GM12878 (cell line): Measurements from ENCODE around the gene AKR1C1. TPM values are rescaled to one million over a fixed set of nuclear protein-coding genes. Genes with fewer than 3 reads are reported as not detected.

Experiments used
- ATAC-seq: fragments of 200-7000 bp; cut with Tn5 transposase; 3 replicates; pipeline ENCODE4 v1.9.1; 2020; ENCODE audit warnings: mild to moderate bottlenecking, moderate library complexity
- BruUV-seq: library from RNA; stranded (reverse); fragments of 400-500 nt; replicated peaks from 2 replicates; lab custom pipeline; 2021; lab: Mats Ljungman, UMichigan
- CTCF ChIA-PET: fragments of 300-600 bp; sonication (Branson Sonifier 250); formaldehyde crosslinking; extraction: SDS; loops from one replicate; lab custom pipeline; 2021; ENCODE audit warnings: inconsistent platforms; lab: Yijun Ruan, JAX
- POLR2A ChIA-PET: fragments of 350-600 bp; formaldehyde crosslinking; extraction: SDS; loops from one replicate; lab custom pipeline; 2021; ENCODE audit warnings: inconsistent platforms; lab: Charles Lee
- RAD21 ChIA-PET: fragments of 300-600 bp; sonication (Branson Sonifier 250); formaldehyde crosslinking; loops from one replicate; lab custom pipeline; 2023; ENCODE audit warnings: antibody characterized with exemption; ENCODE audit not compliant: unreplicated experiment; lab: Charles Lee
- SMC1A ChIA-PET: fragments of 300-600 bp; sonication (Branson Sonifier 250); formaldehyde crosslinking; loops from one replicate; lab custom pipeline; 2023; ENCODE audit not compliant: unreplicated experiment, uncharacterized antibody; lab: Charles Lee
- DNase-seq: peaks from one replicate; pipeline ENCODE4 v3.0.0-alpha.2; 2011; ENCODE audit warnings: low read depth, low spot score
- FAIRE-seq: peaks from 3 replicates; lab custom pipeline; 2011; peaks lifted over from hg19 to GRCh38; lab: Jason Lieb, UNC
- H2AFZ ChIP-seq: 2 replicates; pipeline ENCODE4 v1.6.0; 2011; ENCODE audit warnings: low read depth, low read length, control low read depth; ENCODE audit not compliant: control insufficient read depth
- H3K27ac ChIP-seq: 2 replicates; pipeline ENCODE4 v1.5.1; 2011; ENCODE audit warnings: control low read depth; ENCODE audit not compliant: control insufficient read depth, insufficient read depth
- H3K27me3 ChIP-seq, 2 experiments: replicated peaks in 1 of 2; 2 replicates each; pipeline versions ENCODE4 v1.6.0 to v1.6.1; 2011; ENCODE audit warnings: low read length in 1 of 2; ENCODE audit not compliant: control insufficient read depth in 2 of 2, insufficient read depth in 2 of 2
- H3K36me3 ChIP-seq, 2 experiments: 2 replicates each; pipeline ENCODE4 v1.5.1; 2011; ENCODE audit warnings: low read length in 1 of 2; ENCODE audit not compliant: control insufficient read depth in 2 of 2, insufficient read depth in 2 of 2
- H3K4me1 ChIP-seq: 2 replicates; pipeline ENCODE4 v1.6.1; 2011; ENCODE audit warnings: mild to moderate bottlenecking, low read length, moderate library complexity, mixed read lengths; ENCODE audit not compliant: control insufficient read depth, insufficient read depth
- H3K4me2 ChIP-seq: 2 replicates; pipeline ENCODE4 v1.6.0; 2011; ENCODE audit warnings: control low read depth; ENCODE audit not compliant: control insufficient read depth, insufficient read depth
- H3K4me3 ChIP-seq: fragments of 200-600 bp; sonication (generic); 2 replicates; pipeline ENCODE4 v1.5.1; 2016
- H3K79me2 ChIP-seq: 2 replicates; pipeline ENCODE4 v1.6.0; 2011; ENCODE audit warnings: low read length; ENCODE audit not compliant: control insufficient read depth, insufficient read depth
- H3K9ac ChIP-seq: 2 replicates; pipeline ENCODE4 v1.8.0; 2011; ENCODE audit warnings: low read length, control low read depth, mixed read lengths; ENCODE audit not compliant: control insufficient read depth, insufficient read depth
- H3K9me3 ChIP-seq: replicated peaks from 3 replicates; pipeline ENCODE4 v1.5.1; 2011; ENCODE audit warnings: mild to moderate bottlenecking, low read length; ENCODE audit not compliant: control insufficient read depth, insufficient read depth
- H4K20me1 ChIP-seq: 2 replicates; pipeline ENCODE4 v1.6.0; 2011; ENCODE audit not compliant: control insufficient read depth, insufficient read depth
- CBFB ChIP-seq: IDR thresholded peaks from 2 replicates; pipeline ENCODE4 v1.6.1; 2016; ENCODE audit warnings: antibody characterized with exemption, low read depth
- FOXK2 ChIP-seq: fragments of 450-650 bp; IDR thresholded peaks from 2 replicates; pipeline ENCODE4 v1.6.1; 2017; ENCODE audit warnings: mild to moderate bottlenecking, moderate library complexity
- IRF5 ChIP-seq: fragments of 450-650 bp; IDR thresholded peaks from 2 replicates; pipeline ENCODE4 v1.6.1; 2017; ENCODE audit warnings: borderline replicate concordance
- MEF2B ChIP-seq: fragments of 450-650 bp; IDR thresholded peaks from 2 replicates; pipeline ENCODE4 v1.6.1; 2018; ENCODE audit warnings: mild to moderate bottlenecking, moderate library complexity; ENCODE audit not compliant: partially characterized antibody, poor library complexity, severe bottlenecking
- MYB ChIP-seq: fragments of 150-350 bp; IDR thresholded peaks from 2 replicates; pipeline ENCODE4 v1.6.1; 2014; ENCODE audit warnings: mild to moderate bottlenecking, low read depth, low read length, borderline replicate concordance
- NFYB ChIP-seq: IDR thresholded peaks from 2 replicates; pipeline ENCODE4 v1.6.1; 2011; ENCODE audit warnings: low read depth, mild to moderate bottlenecking, low read length, improper control_type of control experiment, moderate library complexity; ENCODE audit not compliant: insufficient read depth
- NR2C2 ChIP-seq: IDR thresholded peaks from 2 replicates; pipeline ENCODE4 v1.6.1; 2011; ENCODE audit warnings: borderline replicate concordance, low read depth; ENCODE audit not compliant: control insufficient read depth, insufficient read length
- RUNX3 ChIP-seq: IDR thresholded peaks from 2 replicates; pipeline ENCODE4 v1.6.1; 2012; ENCODE audit warnings: low read length, inconsistent platforms
- SREBF1 ChIP-seq: IDR thresholded peaks from 2 replicates; pipeline ENCODE4 v1.6.1; 2012; ENCODE audit warnings: mild to moderate bottlenecking, low read length
- SUPT20H ChIP-seq: IDR thresholded peaks from 2 replicates; pipeline ENCODE4 v1.6.1; 2011; ENCODE audit warnings: low read depth, mild to moderate bottlenecking, low read length, moderate library complexity, borderline replicate concordance; ENCODE audit not compliant: control insufficient read depth
- TARDBP ChIP-seq: IDR thresholded peaks from 2 replicates; pipeline ENCODE4 v1.6.1; 2016; ENCODE audit warnings: borderline replicate concordance
- YY1 ChIP-seq: IDR thresholded peaks from 2 replicates; pipeline ENCODE4 v1.6.1; 2011; ENCODE audit warnings: low read depth, mild to moderate bottlenecking, low read length
- ZBTB40 ChIP-seq: fragments of 450-650 bp; IDR thresholded peaks from 2 replicates; pipeline ENCODE4 v1.6.1; 2016; ENCODE audit warnings: mild to moderate bottlenecking, moderate library complexity, borderline replicate concordance
- ZNF384 ChIP-seq: IDR thresholded peaks from 2 replicates; pipeline ENCODE4 v1.6.1; 2012; ENCODE audit warnings: low read depth, mild to moderate bottlenecking, low read length, improper control_type of control experiment, borderline replicate concordance
- WGBS: methylation state at CpG from one replicate; pipeline ENCODE4 v1.1.6; 2016; ENCODE audit warnings: low lambda C conversion rate; ENCODE audit not compliant: insufficient replicate concordance, insufficient coverage; ENCODE audit errors: missing lambda C conversion rate; 5-methylcytosine and 5-hydroxymethylcytosine counted together
- in situ Hi-C: fragments of 300-500 bp; cut with MboI; formaldehyde crosslinking; loops from 9 replicates; pipeline ENCODE4 v1.14.3; 2018; ENCODE audit warnings: mixed read lengths
- intact Hi-C: fragments of 100-400 bp; cut with micrococcal nuclease; formaldehyde crosslinking; loops from one replicate; pipeline ENCODE4 v1.14.2; 2022; ENCODE audit not compliant: unreplicated experiment
- polyA plus RNA-seq, 11 experiments: library from polyadenylated mRNA; depleted of rRNA in 4 of 11; unstranded in 6 of 11; stranded (reverse) in 5 of 11; fragments of >200 nt; fragmentation: Nextera tagmentation in 4 of 11; fragmentation: Illumina TruSeq in 1 of 11; extraction: Ambion mirVana in 4 of 11; extraction: Trizol in 1 of 11; gene quantifications; 1 replicate in 1 of 11; 2 replicates in 10 of 11; pipeline versions ENCODE4 v1.2.1 to v1.2.3, GENCODE V29; 2011 to 2016; ENCODE audit warnings: inconsistent platforms in 2 of 11, missing spikeins in 2 of 11, low read depth in 1 of 11
- total RNA-seq, 4 experiments: library from RNA; depleted of rRNA in 3 of 4; stranded (reverse); fragments of >200 nt in 3 of 4; fragmentation: Illumina TruSeq in 1 of 4; extraction: Trizol in 1 of 4; gene quantifications; 2 replicates each; pipeline versions ENCODE4 v1.2.1 to v1.2.3, GENCODE V29; 2013 to 2021

The AKR1C1 gene
- total and polyA plus RNA-seq, 10 of the 15 experiments (the other 5 are each of a cell fraction or from before 2014, with no cell fraction given) = 0.05 to 1.2 (median 0.35) TPM; not detected in 6

GRCh38 chr10:4914213-4914850, 48.9 kb upstream of the AKR1C1 start (continued):
- TF ChIP-seq ZBTB40 = no peak

- Histone ChIP-seq H3K27me3 (no peaks in the 10 kb centered on the region), H4K20me1 (no peaks in the 10 kb centered on the region), H3K79me2 (no peaks in the 10 kb centered on the region), H3K27ac (no peak overlapping the region), H3K9me3 (no peaks in the 10 kb centered on the region), H3K4me2 (no peak overlapping the region), H3K4me3 (no peak overlapping the region), H3K4me1 (no peaks in the 10 kb centered on the region), H3K36me3 (no peaks in the 10 kb centered on the region), H2AFZ (no peak overlapping the region), H3K9ac (no peak overlapping the region)
- in situ Hi-C loops (no loop called here), intact Hi-C loops (no loop called here)
- FAIRE-seq = no peak
- no peak for DNase-seq
- WGBS = 47% methylated on average over 3 of the region's 3 CpGs
- ATAC-seq = no peak
- CTCF ChIA-PET = no interaction called here
- SMC1A ChIA-PET = no interaction called here
- no TSS peak for BruUV-seq
- RAD21 ChIA-PET = no interaction called here
- POLR2A ChIA-PET = no interaction called here
- TF ChIP-seq ZNF384 = no peak
- TF ChIP-seq SREBF1 = no peak
- no peak for TF ChIP-seq NR2C2
- no peak for TF ChIP-seq FOXK2
- no peak for TF ChIP-seq MYB
- no peak for TF ChIP-seq MEF2B
- no peak for TF ChIP-seq YY1
- no peak for TF ChIP-seq IRF5
- no peak for TF ChIP-seq TARDBP
- no peak for TF ChIP-seq RUNX3
- no peak for TF ChIP-seq CBFB
- no peak for TF ChIP-seq SUPT20H
- TF ChIP-seq NFYB = no peak
Observed at GRCh38 chr10:4916086-4916716, 47.0 kb upstream of the AKR1C1 start.
